SK-N-MC (cell line): Measurements from ENCODE around the gene BRIP1.
A peak's percentile ranks its signal among the peaks of the same experiment; 100 is the strongest.

Experiments used
- DNase-seq: peaks from one replicate; pipeline ENCODE4 v3.0.0-alpha.2; 2011; ENCODE audit warnings: low read depth, low spot score
- H3K27ac ChIP-seq: fragments of 200-600 bp; sonication (generic); 2 replicates; pipeline ENCODE4 v1.5.1; 2016; ENCODE audit warnings: mixed run types
- H3K36me3 ChIP-seq: fragments of 200-600 bp; sonication (generic); 2 replicates; pipeline ENCODE4 v1.6.1; 2017; ENCODE audit warnings: antibody characterized with exemption, low read length, mixed read lengths; ENCODE audit not compliant: insufficient read depth
- H3K4me3 ChIP-seq: fragments of 200-600 bp; sonication (generic); 2 replicates; pipeline ENCODE4 v1.5.1; 2016
- H3K9ac ChIP-seq: fragments of 200-600 bp; sonication (generic); 2 replicates; pipeline ENCODE4 v1.8.0; 2017; ENCODE audit warnings: mixed run types, mixed read lengths; ENCODE audit not compliant: insufficient read length
- H3K9me3 ChIP-seq: fragments of 200-600 bp; sonication (generic); 2 replicates; pipeline ENCODE4 v1.6.1; 2017; ENCODE audit warnings: low read depth, mild to moderate bottlenecking, antibody characterized with exemption, low read length, moderate library complexity, mixed read lengths
- EZH2 ChIP-seq: fragments of 200-600 bp; sonication (generic); IDR thresholded peaks from one replicate; pipeline ENCODE4 v1.6.1; 2017; ENCODE audit warnings: antibody characterized with exemption
- FOXP2 ChIP-seq: optimal IDR thresholded peaks from 2 replicates; pipeline ENCODE3; 2011; ENCODE audit warnings: mild to moderate bottlenecking, moderate library complexity; ENCODE audit not compliant: insufficient read depth; ENCODE audit errors: extremely low read length, control extremely low read depth
- POLR2AphosphoS5 ChIP-seq: IDR thresholded peaks from 2 replicates; pipeline ENCODE4 v1.6.1; 2012; ENCODE audit warnings: mild to moderate bottlenecking, low read depth, low read length, borderline replicate concordance

BRIP1 gene

GRCh38 chr17:61644800-61645774, 218.2 kb downstream of the BRIP1 start:
- TF ChIP-seq POLR2AphosphoS5 (no peak), FOXP2 (no peak), EZH2 (no peak)
- no peak overlapping the region for H3K9ac ChIP-seq
- no peak overlapping the region for H3K4me3 ChIP-seq
- no peak overlapping the region for H3K27ac ChIP-seq
- no peaks in the 10 kb centered on the region for H3K36me3 ChIP-seq
- no peak for DNase-seq
- H3K9me3 ChIP-seq, result no peaks in the 10 kb centered on the region

- no peak for TF ChIP-seq POLR2AphosphoS5
- no peak for TF ChIP-seq EZH2
- no peak for TF ChIP-seq FOXP2
- no peak overlapping the region for H3K9ac ChIP-seq
- no peaks in the 10 kb centered on the region for H3K36me3 ChIP-seq
- no peaks in the 10 kb centered on the region for H3K9me3 ChIP-seq
- H3K4me3 ChIP-seq, result no peak overlapping the region
- no peak for DNase-seq
- H3K27ac ChIP-seq, result no peak overlapping the region
These were observed 220.6 kb downstream of the BRIP1 start for GRCh38 chr17:61642768-61643167.

DNA sequence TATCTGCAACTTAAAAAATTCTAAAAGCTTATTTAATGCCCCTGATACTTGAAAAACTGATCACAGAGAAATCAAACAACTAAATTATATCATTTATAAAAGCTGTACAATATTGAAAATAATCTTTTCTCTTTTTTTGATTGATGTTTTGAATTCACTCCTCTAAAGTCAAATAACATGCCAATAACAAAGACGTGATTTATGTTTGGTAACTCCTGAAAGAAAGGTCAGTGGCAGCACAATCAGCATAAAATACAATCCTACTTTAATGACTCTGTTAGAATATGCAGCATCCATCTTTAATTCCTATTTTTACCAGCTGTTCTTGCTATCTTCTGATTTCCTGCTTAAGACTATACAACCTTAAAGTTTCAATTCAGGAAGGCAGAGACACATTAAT, 221.6 kb downstream of the BRIP1 start:
- no peaks in the 10 kb centered on the region for H3K9me3 ChIP-seq
- DNase-seq, result no peak
- H3K9ac ChIP-seq, result no peak overlapping the region
- H3K27ac ChIP-seq, result no peak overlapping the region
- no peaks in the 10 kb centered on the region for H3K36me3 ChIP-seq
- no peak overlapping the region for H3K4me3 ChIP-seq
- TF ChIP-seq POLR2AphosphoS5 (no peak), EZH2 (no peak), FOXP2 (no peak)

GRCh38 chr17:61641084-61641483, 222.2 kb downstream of the BRIP1 start:
- H3K9ac ChIP-seq, result no peak overlapping the region
- no peak overlapping the region for H3K27ac ChIP-seq
- H3K4me3 ChIP-seq, result no peak overlapping the region
- no peak for TF ChIP-seq POLR2AphosphoS5
- TF ChIP-seq EZH2, result no peak
- no peak for TF ChIP-seq FOXP2
- DNase-seq, result no peak
- no peaks in the 10 kb centered on the region for H3K9me3 ChIP-seq
- H3K36me3 ChIP-seq, result no peaks in the 10 kb centered on the region

DNA sequence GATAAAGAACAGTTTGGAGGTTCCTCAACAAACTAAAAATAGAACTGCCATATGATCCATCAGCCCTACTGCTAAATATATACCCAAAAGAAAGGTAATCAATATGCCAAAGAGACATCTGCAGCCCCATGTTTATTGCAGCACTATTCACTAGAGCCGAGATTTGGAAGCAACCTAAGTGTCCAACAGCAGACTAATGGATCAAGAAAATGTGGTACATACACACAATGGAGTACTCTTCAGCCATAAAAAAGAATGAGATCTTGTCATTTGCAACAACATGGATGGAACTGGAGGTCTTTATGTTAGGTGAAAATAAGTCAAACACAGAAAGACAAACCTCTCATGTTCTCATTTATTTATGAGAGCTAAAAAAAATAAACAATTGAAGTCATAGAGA, 223.5 kb downstream of the BRIP1 start:
- Histone ChIP-seq H3K36me3 (no peaks in the 10 kb centered on the region), H3K9me3 (no peaks in the 10 kb centered on the region), H3K27ac (no peak overlapping the region), H3K9ac (no peak overlapping the region), H3K4me3 (no peak overlapping the region)
- no peak for DNase-seq
- TF ChIP-seq EZH2 (no peak), FOXP2 (no peak), POLR2AphosphoS5 (no peak)

DNA sequence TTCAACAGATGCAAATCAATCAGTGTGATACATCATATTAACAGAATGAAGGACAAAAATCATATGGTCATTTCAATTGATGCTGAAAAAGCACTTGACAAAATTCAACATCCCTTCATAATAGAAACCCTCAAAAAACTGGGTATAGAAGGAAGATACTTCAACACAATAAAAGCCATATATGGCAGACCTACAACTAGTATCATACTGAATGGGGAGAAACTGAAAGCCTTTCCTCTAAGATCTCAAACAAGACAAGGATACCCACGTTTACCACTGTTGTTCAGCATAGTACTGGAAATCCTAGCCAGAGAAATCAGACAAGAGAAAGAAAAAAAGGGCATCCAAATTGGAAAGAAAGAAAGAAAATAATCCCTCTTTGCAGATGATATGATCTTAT, 225.2 kb downstream of the BRIP1 start:
- Histone ChIP-seq H3K36me3 (no peaks in the 10 kb centered on the region), H3K4me3 (no peak overlapping the region), H3K27ac (no peak overlapping the region), H3K9me3 (no peaks in the 10 kb centered on the region), H3K9ac (no peak overlapping the region)
- DNase-seq, result no peak
- TF ChIP-seq POLR2AphosphoS5, result no peak
- no peak for TF ChIP-seq EZH2
- TF ChIP-seq FOXP2, result no peak

- Histone ChIP-seq H3K27ac (no peak overlapping the region), H3K9me3 (no peaks in the 10 kb centered on the region), H3K36me3 (no peaks in the 10 kb centered on the region), H3K9ac (no peak overlapping the region), H3K4me3 (no peak overlapping the region)
- no peak for TF ChIP-seq EZH2
- no peak for TF ChIP-seq POLR2AphosphoS5
- peak; percentile 47 for DNase-seq
These were observed 227.4 kb downstream of the BRIP1 start for GRCh38 chr17:61635913-61636432.

DNA sequence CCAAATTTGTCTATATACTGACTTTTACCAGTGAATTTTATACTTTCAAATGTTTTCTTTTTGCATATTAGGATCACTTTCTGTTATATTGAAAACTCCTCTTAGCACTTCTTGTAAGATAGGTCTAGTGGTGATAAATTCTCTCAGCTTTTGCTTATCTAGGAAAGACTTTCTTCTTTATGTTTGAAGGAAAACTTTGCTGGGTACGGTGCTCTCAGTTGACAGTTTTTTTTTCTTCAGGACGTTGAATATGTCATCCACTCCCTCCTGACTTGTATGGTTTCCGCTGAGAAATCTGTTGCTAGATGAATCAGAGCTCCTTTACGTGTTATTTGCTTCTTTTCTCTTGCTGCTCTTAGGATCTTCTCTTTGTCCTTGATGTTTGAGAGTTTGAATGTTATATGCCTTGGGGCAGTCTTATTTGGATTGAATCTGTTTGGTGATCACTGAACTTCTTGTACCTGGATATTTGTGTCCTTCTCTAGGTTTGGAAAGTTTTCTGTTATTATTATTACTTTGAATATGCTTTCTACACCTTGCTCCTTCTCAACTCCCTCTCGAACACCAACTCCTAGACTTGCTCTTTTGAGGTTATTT, 228.3 kb downstream of the BRIP1 start:
- Histone ChIP-seq H3K36me3 (no peaks in the 10 kb centered on the region), H3K27ac (no peak overlapping the region), H3K4me3 (no peak overlapping the region), H3K9ac (no peak overlapping the region), H3K9me3 (no peaks in the 10 kb centered on the region)
- TF ChIP-seq POLR2AphosphoS5 (no peak), FOXP2 (no peak)
- no peak for DNase-seq
